ENCODE results near the gene RAB11FIP4. TPM values are rescaled to one million over a fixed set of nuclear protein-coding genes. Genes with fewer than 3 reads are reported as not detected.

RAB11FIP4 gene
- total and polyA plus RNA-seq, 10 of the 15 experiments (the other 5 are each of a cell fraction or from before 2014, with no cell fraction given): 1.4 to 27.0 (median 17.6) TPM

DNA sequence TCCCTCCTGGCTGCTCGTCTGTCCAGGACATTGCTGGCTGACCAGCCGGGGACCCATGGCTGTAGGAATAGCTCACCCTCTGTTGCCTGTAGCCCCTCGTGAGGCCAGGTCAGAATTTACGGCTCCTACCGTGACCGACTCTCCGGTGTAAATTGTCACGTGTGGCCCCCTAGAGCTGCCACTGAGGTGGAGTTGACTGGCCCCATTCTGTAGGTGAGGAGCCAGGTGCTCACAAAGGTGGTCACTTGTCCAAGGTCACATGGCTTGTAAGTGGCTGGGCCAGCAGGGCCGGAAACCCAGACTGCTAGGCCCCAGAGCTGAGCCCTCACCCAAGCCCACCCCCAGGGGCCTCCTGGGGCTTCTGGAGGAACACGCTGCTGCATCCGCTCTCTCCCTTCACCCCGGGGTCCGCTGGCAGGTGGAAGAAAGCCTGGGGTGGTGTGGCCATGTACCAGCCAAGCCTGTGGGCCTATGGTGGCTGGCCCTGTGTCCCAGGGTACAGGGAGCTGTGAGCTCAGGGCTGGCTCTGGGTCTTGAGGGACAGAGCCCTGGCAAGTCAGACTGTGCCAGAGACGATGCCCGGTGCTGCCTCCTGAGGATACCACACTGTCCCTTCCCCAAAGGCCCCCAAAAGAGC lies 120.7 kb downstream of the RAB11FIP4 start (continued):
- TF ChIP-seq, protein P1, sequence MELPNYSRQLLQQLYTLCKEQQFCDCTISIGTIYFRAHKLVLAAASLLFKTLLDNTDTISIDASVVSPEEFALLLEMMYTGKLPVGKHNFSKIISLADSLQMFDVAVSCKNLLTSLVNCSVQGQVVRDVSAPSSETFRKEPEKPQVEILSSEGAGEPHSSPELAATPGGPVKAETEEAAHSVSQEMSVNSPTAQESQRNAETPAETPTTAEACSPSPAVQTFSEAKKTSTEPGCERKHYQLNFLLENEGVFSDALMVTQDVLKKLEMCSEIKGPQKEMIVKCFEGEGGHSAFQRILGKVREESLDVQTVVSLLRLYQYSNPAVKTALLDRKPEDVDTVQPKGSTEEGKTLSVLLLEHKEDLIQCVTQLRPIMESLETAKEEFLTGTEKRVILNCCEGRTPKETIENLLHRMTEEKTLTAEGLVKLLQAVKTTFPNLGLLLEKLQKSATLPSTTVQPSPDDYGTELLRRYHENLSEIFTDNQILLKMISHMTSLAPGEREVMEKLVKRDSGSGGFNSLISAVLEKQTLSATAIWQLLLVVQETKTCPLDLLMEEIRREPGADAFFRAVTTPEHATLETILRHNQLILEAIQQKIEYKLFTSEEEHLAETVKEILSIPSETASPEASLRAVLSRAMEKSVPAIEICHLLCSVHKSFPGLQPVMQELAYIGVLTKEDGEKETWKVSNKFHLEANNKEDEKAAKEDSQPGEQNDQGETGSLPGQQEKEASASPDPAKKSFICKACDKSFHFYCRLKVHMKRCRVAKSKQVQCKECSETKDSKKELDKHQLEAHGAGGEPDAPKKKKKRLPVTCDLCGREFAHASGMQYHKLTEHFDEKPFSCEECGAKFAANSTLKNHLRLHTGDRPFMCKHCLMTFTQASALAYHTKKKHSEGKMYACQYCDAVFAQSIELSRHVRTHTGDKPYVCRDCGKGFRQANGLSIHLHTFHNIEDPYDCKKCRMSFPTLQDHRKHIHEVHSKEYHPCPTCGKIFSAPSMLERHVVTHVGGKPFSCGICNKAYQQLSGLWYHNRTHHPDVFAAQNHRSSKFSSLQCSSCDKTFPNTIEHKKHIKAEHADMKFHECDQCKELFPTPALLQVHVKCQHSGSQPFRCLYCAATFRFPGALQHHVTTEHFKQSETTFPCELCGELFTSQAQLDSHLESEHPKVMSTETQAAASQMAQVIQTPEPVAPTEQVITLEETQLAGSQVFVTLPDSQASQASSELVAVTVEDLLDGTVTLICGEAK (IDR thresholded peaks at IDR 0.05; ENCODE audit: borderline replicate concordance): no peak
- TF ChIP-seq MEF2A (IDR thresholded peaks at IDR 0.05; ENCODE audit: insufficient read depth, low read depth, low read length) (no peak), ZNF24 (IDR thresholded peaks at IDR 0.05) (no peak), PAX8 (IDR thresholded peaks at IDR 0.05) (no peak)

DNA sequence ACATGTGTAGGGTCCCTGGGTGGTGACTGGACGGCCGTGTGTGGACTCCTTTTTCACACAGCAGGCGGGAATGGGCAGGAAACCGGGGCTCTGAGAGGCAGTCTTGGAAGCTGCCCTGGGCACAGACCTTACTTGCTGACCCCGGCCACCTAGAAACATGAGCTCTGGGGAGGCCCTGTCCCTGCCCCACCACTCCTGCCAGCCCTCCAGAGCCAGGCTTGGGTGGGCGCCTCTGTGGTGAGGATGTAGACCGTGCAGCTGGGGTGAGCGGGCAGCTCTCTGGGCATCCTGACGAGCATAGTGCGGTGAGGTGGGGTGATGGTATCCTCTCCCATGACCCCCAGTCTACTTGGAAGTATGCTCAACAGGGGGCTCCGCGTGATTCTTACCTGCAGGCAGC lies 121.3 kb downstream of the RAB11FIP4 start:
- BruUV-seq (replicated peaks): no TSS peak
- ChIA-PET CTCF (interaction anchor here (0.5 to 1.7 kb wide), 2 partner anchors 12 to 26 kb away, joined by 3 to 4 read pairs; no protein-coding TSS in a partner anchor), POLR2A (no interaction called here), RAD21 (ENCODE audit: unreplicated experiment) (no interaction called here), SMC1A (ENCODE audit: uncharacterized antibody, unreplicated experiment) (no interaction called here)
- in situ Hi-C loops (cut with MboI): no loop called here
- peaks cover 15% of the 10 kb centered on the region for H3K79me2 ChIP-seq (ENCODE audit: control insufficient read depth, insufficient read depth, low read length)
- H3K36me3 ChIP-seq (ENCODE audit: control insufficient read depth in 2 of 2, insufficient read depth in 2 of 2, low read length in 1 of 2): peaks cover 2 to 3% of the 10 kb centered on the region in 2 experiments; a peak in 3 of 4 replicates
- no peak overlapping the region for H3K27ac ChIP-seq (ENCODE audit: control insufficient read depth, insufficient read depth)
- no peak overlapping the region for H3K9ac ChIP-seq (ENCODE audit: control insufficient read depth, insufficient read depth, low read length)
- H3K9me3 ChIP-seq (replicated peaks; ENCODE audit: control insufficient read depth, insufficient read depth, low read length): no peaks in the 10 kb centered on the region
- ATAC-seq (no peak), DNase-seq (ENCODE audit: low read depth, low spot score) (no peak), FAIRE-seq (no peak)
- TF ChIP-seq POU2F2 (IDR thresholded peaks at IDR 0.05; ENCODE audit: borderline replicate concordance, low read depth, low read length) (no peak), SP1 (IDR thresholded peaks at IDR 0.05; ENCODE audit: low read depth, low read length) (no peak), RUNX3 (IDR thresholded peaks at IDR 0.05; ENCODE audit: low read length) (no peak), ASH2L (IDR thresholded peaks at IDR 0.05; ENCODE audit: borderline replicate concordance, low read depth) (no peak), CBX5 (IDR thresholded peaks at IDR 0.05; ENCODE audit: low read depth) (no peak), ZNF622 (IDR thresholded peaks at IDR 0.05) (no peak), POLR2AphosphoS5 (IDR thresholded peaks at IDR 0.05; ENCODE audit: low read length) (no peak), CREM (IDR thresholded peaks at IDR 0.05; ENCODE audit: low read depth) (no peak), NRF1 (conservative IDR thresholded peaks at IDR 0.05; ENCODE audit: low read depth, low read length) (no peak)
- TF ChIP-seq, protein P1 (IDR thresholded peaks at IDR 0.05; ENCODE audit: borderline replicate concordance): no peak
- WGBS (ENCODE audit: insufficient coverage, insufficient replicate concordance, low lambda C conversion rate, missing lambda C conversion rate): 79% methylated on average over 12 of the region's 12 CpGs
- no peak overlapping the region for H3K4me2 ChIP-seq (ENCODE audit: control insufficient read depth, insufficient read depth)
- no peaks in the 10 kb centered on the region for H4K20me1 ChIP-seq (ENCODE audit: control insufficient read depth, insufficient read depth)
- H3K27me3 ChIP-seq (replicated peaks in 1 of 2; ENCODE audit: control insufficient read depth in 2 of 2, insufficient read depth in 2 of 2, low read length in 1 of 2): no peaks in the 10 kb centered on the region
- no peak overlapping the region for H2AFZ ChIP-seq (ENCODE audit: control insufficient read depth, low read depth, low read length)
- no peak overlapping the region for H3K4me3 ChIP-seq
- peaks cover 26% of the 10 kb centered on the region for H3K4me1 ChIP-seq (ENCODE audit: control insufficient read depth, insufficient read depth, low read length)
- intact Hi-C loops (cut with micrococcal nuclease; ENCODE audit: unreplicated experiment): no loop called here
